ENCODE measurements around the gene IL25. TPM values are rescaled to one million over a fixed set of nuclear protein-coding genes. Genes with fewer than 3 reads are reported as not detected.

The IL25 gene
- total RNA-seq, 1 experiment from 2014 or later, result not detected

- no peak for DNase-seq
- Histone ChIP-seq H3F3A (ENCODE audit: insufficient read depth, low read depth) (no peaks in the 10 kb centered on the region), H2AFZ (no peak overlapping the region), H3K4me3 (no peak overlapping the region), H3K9me3 (ENCODE audit: insufficient read depth, low read depth) (no peaks in the 10 kb centered on the region), H3K27ac (no peak overlapping the region), H3K27me3 (ENCODE audit: insufficient read depth, low read depth) (peaks cover 93% of the 10 kb centered on the region), H4K20me1 (ENCODE audit: insufficient read depth) (no peaks in the 10 kb centered on the region), H3K79me2 (ENCODE audit: low read depth) (no peaks in the 10 kb centered on the region), H3K9me2 (ENCODE audit: insufficient read depth) (no peaks in the 10 kb centered on the region), H3K4me1 (replicated peaks; ENCODE audit: insufficient read depth) (no peaks in the 10 kb centered on the region), H3K4me2 (no peak overlapping the region), H3K36me3 (ENCODE audit: low read depth) (no peaks in the 10 kb centered on the region)
- POLR2A ChIA-PET (ENCODE audit: unreplicated experiment), result no interaction called here
- intact Hi-C loops (cut with micrococcal nuclease; ENCODE audit: unreplicated experiment), result no loop called here
- CTCF ChIA-PET, result no interaction called here
- TF ChIP-seq EZH2 (IDR thresholded peaks at IDR 0.05; ENCODE audit: low read depth), result no peak
- no peak for TF ChIP-seq CTCF (conservative IDR thresholded peaks at IDR 0.05)
- BruUV-seq (replicated peaks), result no TSS peak
Measured at GRCh38 chr14:23396781-23397407, 24.3 kb downstream of the IL25 start.

GRCh38 chr14:23398348-23398747 is 25.7 kb downstream of the IL25 start:
- H3K79me2 ChIP-seq (ENCODE audit: low read depth), result no peaks in the 10 kb centered on the region
- TF ChIP-seq CTCF (conservative IDR thresholded peaks at IDR 0.05) (no peak), EZH2 (IDR thresholded peaks at IDR 0.05; ENCODE audit: low read depth) (no peak)
- H3K36me3 ChIP-seq (ENCODE audit: low read depth), result no peaks in the 10 kb centered on the region
- no peak overlapping the region for H2AFZ ChIP-seq
- intact Hi-C loops (cut with micrococcal nuclease; ENCODE audit: unreplicated experiment), result no loop called here
- H3F3A ChIP-seq (ENCODE audit: insufficient read depth, low read depth), result no peaks in the 10 kb centered on the region
- H3K4me1 ChIP-seq (replicated peaks; ENCODE audit: insufficient read depth), result no peaks in the 10 kb centered on the region
- H3K9me2 ChIP-seq (ENCODE audit: insufficient read depth), result no peaks in the 10 kb centered on the region
- DNase-seq, result no peak
- H3K27ac ChIP-seq, result no peak overlapping the region
- no peaks in the 10 kb centered on the region for H4K20me1 ChIP-seq (ENCODE audit: insufficient read depth)
- no TSS peak for BruUV-seq (replicated peaks)
- POLR2A ChIA-PET (ENCODE audit: unreplicated experiment), result no interaction called here
- CTCF ChIA-PET, result no interaction called here
- H3K4me2 ChIP-seq, result no peak overlapping the region
- no peak overlapping the region for H3K4me3 ChIP-seq
- H3K27me3 ChIP-seq (ENCODE audit: insufficient read depth, low read depth), result peaks cover 90% of the 10 kb centered on the region
- no peaks in the 10 kb centered on the region for H3K9me3 ChIP-seq (ENCODE audit: insufficient read depth, low read depth)

- ChIA-PET CTCF (no interaction called here), POLR2A (ENCODE audit: unreplicated experiment) (no interaction called here)
- Histone ChIP-seq H4K20me1 (ENCODE audit: insufficient read depth) (no peaks in the 10 kb centered on the region), H3K27ac (no peak overlapping the region), H3K9me2 (ENCODE audit: insufficient read depth) (no peaks in the 10 kb centered on the region), H2AFZ (no peak overlapping the region), H3K9me3 (ENCODE audit: insufficient read depth, low read depth) (no peaks in the 10 kb centered on the region), H3K4me2 (no peak overlapping the region), H3K79me2 (ENCODE audit: low read depth) (no peaks in the 10 kb centered on the region), H3K4me1 (replicated peaks; ENCODE audit: insufficient read depth) (no peaks in the 10 kb centered on the region), H3F3A (ENCODE audit: insufficient read depth, low read depth) (no peaks in the 10 kb centered on the region), H3K36me3 (ENCODE audit: low read depth) (no peaks in the 10 kb centered on the region), H3K27me3 (ENCODE audit: insufficient read depth, low read depth) (peaks cover 90% of the 10 kb centered on the region), H3K4me3 (no peak overlapping the region)
- intact Hi-C loops (cut with micrococcal nuclease; ENCODE audit: unreplicated experiment), result no loop called here
- BruUV-seq (replicated peaks), result no TSS peak
- TF ChIP-seq CTCF (conservative IDR thresholded peaks at IDR 0.05) (no peak), EZH2 (IDR thresholded peaks at IDR 0.05; ENCODE audit: low read depth) (no peak)
- no peak for DNase-seq
Measured at GRCh38 chr14:23399136-23399535, 26.5 kb downstream of the IL25 start.
